Measurements from ENCODE around the gene TPM3. TPM values are rescaled to one million over a fixed set of nuclear protein-coding genes. Genes with fewer than 3 reads are reported as not detected.
A peak's percentile ranks its signal among the peaks of the same experiment; 100 is the strongest.
"Not testable (repeated sequence)": the region's sequence is repeated elsewhere in the genome, so short reads cannot be mapped to it uniquely, and the experiment has no call there.

TPM3 gene
- total RNA-seq, 4 donors from 2014 or later, result 130 to 263 (median 199) TPM

- intact Hi-C loops (cut with DNase I; ENCODE audit: low total_unique reads), result no loop called here
Measured at GRCh38 chr1:154207262-154207661, 15.4 kb upstream of the TPM3 start.

GRCh38 chr1:154206196-154206595 lies 14.3 kb upstream of the TPM3 start, which contains the start of gene CFAP141:
CFAP141 (minus strand) TSS chr1:154206333; CDS start chr1:154206307, 26 bp downstream.
- Histone ChIP-seq H3K36me3 (no peaks in the 10 kb centered on the region), H3K4me1 (no peaks in the 10 kb centered on the region), H3K27ac (no peak within 1 kb of the TSS), H3K9me3 (no peaks in the 10 kb centered on the region), H3K4me3 (no peak within 1 kb of the TSS), H3K27me3 (no peaks in the 10 kb centered on the region)
- no peak for TF ChIP-seq POLR2A (IDR thresholded peaks at IDR 0.05)
- TF ChIP-seq CTCF (IDR thresholded peaks at IDR 0.05), result no peak
- intact Hi-C loops (cut with DNase I; ENCODE audit: low total_unique reads), result no loop called here
- no peak for DNase-seq

More at GRCh38 chr1:154207262-154207661, 15.4 kb upstream of the TPM3 start:
- H3K4me3 ChIP-seq, result no peak overlapping the region
- no peaks in the 10 kb centered on the region for H3K27me3 ChIP-seq
- H3K4me1 ChIP-seq, result no peaks in the 10 kb centered on the region
- no peaks in the 10 kb centered on the region for H3K36me3 ChIP-seq
- TF ChIP-seq CTCF (IDR thresholded peaks at IDR 0.05) (no peak), POLR2A (IDR thresholded peaks at IDR 0.05) (no peak)
- no peak overlapping the region for H3K27ac ChIP-seq
- no peaks in the 10 kb centered on the region for H3K9me3 ChIP-seq
- DNase-seq, result no peak

- H3K36me3 ChIP-seq; intact Hi-C loops (cut with DNase I; ENCODE audit: low total_unique reads); H3K27me3 ChIP-seq; H3K27ac ChIP-seq; H3K9me3 ChIP-seq; H3K4me3 ChIP-seq; DNase-seq; H3K4me1 ChIP-seq: not testable (repeated sequence)
Measured at GRCh38 chr1:154205778-154206177, 13.9 kb upstream of the TPM3 start.

GRCh38 chr1:154199563-154199879 lies 7.6 kb upstream of the TPM3 start:
- Histone ChIP-seq H3K4me1 (no peaks in the 10 kb centered on the region), H3K27ac (peak overlapping the region; percentile 58 to 63), H3K4me3 (no peak overlapping the region), H3K9me3 (no peaks in the 10 kb centered on the region), H3K36me3 (no peaks in the 10 kb centered on the region), H3K27me3 (no peaks in the 10 kb centered on the region)
- intact Hi-C loops (cut with DNase I; ENCODE audit: low total_unique reads), result no loop called here
- no peak for TF ChIP-seq CTCF (IDR thresholded peaks at IDR 0.05)
- no peak for TF ChIP-seq POLR2A (IDR thresholded peaks at IDR 0.05)
- no peak for DNase-seq

GRCh38 chr1:154198756-154199562 lies 7.1 kb upstream of the TPM3 start:
- Histone ChIP-seq H3K27me3 (no peaks in the 10 kb centered on the region), H3K4me1 (no peaks in the 10 kb centered on the region), H3K9me3 (no peaks in the 10 kb centered on the region), H3K4me3 (no peak overlapping the region), H3K36me3 (no peaks in the 10 kb centered on the region), H3K27ac (peak overlapping the region; percentile 58 to 63)
- DNase-seq, result peak in 1 of 2 donors; percentile 58
- intact Hi-C loops (cut with DNase I; ENCODE audit: low total_unique reads), result no loop called here
- TF ChIP-seq CTCF (IDR thresholded peaks at IDR 0.05) (peak; percentile 51 to 68 (median 66)), POLR2A (IDR thresholded peaks at IDR 0.05) (no peak)
